Measurements from ENCODE around the gene CAV2.

Gene CAV2

DNA sequence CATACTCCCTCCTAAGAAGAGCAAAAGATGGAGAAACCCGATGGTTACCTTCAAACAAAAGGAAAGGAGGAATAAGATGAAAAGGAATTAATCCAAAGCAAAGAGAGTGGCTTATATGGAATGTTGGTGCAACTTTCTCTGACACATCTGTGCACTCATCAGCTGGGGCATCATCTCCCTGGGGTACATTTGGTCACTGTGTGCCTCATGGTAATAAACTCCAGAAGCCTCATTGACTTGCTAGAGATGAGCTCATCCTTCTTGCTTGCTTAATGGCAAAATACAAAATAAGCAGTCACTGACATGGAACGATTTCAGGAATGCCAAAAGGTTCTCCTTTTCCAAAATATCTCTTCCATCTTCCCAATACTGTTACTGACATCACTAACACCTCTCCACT is 47.8 kb downstream of the CAV2 start:
- no peak for TF ChIP-seq FOXP2 (optimal IDR thresholded peaks at IDR 0.05; ENCODE audit: borderline replicate concordance, extremely low read depth, extremely low read length, insufficient read depth)
- no peak for TF ChIP-seq TAF1 (IDR thresholded peaks at IDR 0.05; ENCODE audit: borderline replicate concordance, insufficient read depth, low read length)
- TF ChIP-seq, protein P1, sequence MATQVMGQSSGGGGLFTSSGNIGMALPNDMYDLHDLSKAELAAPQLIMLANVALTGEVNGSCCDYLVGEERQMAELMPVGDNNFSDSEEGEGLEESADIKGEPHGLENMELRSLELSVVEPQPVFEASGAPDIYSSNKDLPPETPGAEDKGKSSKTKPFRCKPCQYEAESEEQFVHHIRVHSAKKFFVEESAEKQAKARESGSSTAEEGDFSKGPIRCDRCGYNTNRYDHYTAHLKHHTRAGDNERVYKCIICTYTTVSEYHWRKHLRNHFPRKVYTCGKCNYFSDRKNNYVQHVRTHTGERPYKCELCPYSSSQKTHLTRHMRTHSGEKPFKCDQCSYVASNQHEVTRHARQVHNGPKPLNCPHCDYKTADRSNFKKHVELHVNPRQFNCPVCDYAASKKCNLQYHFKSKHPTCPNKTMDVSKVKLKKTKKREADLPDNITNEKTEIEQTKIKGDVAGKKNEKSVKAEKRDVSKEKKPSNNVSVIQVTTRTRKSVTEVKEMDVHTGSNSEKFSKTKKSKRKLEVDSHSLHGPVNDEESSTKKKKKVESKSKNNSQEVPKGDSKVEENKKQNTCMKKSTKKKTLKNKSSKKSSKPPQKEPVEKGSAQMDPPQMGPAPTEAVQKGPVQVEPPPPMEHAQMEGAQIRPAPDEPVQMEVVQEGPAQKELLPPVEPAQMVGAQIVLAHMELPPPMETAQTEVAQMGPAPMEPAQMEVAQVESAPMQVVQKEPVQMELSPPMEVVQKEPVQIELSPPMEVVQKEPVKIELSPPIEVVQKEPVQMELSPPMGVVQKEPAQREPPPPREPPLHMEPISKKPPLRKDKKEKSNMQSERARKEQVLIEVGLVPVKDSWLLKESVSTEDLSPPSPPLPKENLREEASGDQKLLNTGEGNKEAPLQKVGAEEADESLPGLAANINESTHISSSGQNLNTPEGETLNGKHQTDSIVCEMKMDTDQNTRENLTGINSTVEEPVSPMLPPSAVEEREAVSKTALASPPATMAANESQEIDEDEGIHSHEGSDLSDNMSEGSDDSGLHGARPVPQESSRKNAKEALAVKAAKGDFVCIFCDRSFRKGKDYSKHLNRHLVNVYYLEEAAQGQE (IDR thresholded peaks at IDR 0.05; ENCODE audit: insufficient read depth in 1 of 2, low read depth in 2 of 2, low read length in 2 of 2): no peak
- TF ChIP-seq POLR2AphosphoS5 (IDR thresholded peaks at IDR 0.05; ENCODE audit: low read depth, low read length): no peak
- TF ChIP-seq SIN3A (IDR thresholded peaks at IDR 0.05; ENCODE audit: borderline replicate concordance, insufficient read depth, low read length): no peak

- TF ChIP-seq TAF1 (IDR thresholded peaks at IDR 0.05; ENCODE audit: borderline replicate concordance, insufficient read depth, low read length) (no peak), POLR2AphosphoS5 (IDR thresholded peaks at IDR 0.05; ENCODE audit: low read depth, low read length) (no peak), FOXP2 (optimal IDR thresholded peaks at IDR 0.05; ENCODE audit: borderline replicate concordance, extremely low read depth, extremely low read length, insufficient read depth) (no peak), SIN3A (IDR thresholded peaks at IDR 0.05; ENCODE audit: borderline replicate concordance, insufficient read depth, low read length) (no peak)
- TF ChIP-seq, protein P1 (IDR thresholded peaks at IDR 0.05; ENCODE audit: insufficient read depth in 1 of 2, low read depth in 2 of 2, low read length in 2 of 2): no peak
Observed at GRCh38 chr7:116548506-116548905, 49.0 kb downstream of the CAV2 start.

DNA sequence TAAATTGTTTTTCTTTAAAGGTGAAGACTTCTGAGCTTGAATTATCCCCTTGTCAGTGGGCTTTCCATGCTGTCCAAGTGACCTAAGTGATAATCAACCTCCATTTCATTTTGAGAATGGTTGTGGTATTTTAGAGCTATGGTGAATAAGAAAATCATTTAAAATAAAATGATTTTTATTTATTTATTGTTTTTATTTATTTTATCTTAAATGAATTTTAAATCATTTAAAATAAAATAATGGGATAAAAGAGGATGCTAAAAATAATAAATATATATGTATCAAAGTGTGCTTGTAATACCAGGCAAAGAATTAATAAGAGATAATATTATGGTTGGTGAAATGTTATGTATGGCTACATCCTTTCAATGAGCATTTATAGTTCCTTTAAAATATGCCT is 49.8 kb downstream of the CAV2 start:
- TF ChIP-seq, protein P1 (IDR thresholded peaks at IDR 0.05; ENCODE audit: insufficient read depth in 1 of 2, low read depth in 2 of 2, low read length in 2 of 2): no peak
- TF ChIP-seq POLR2AphosphoS5 (IDR thresholded peaks at IDR 0.05; ENCODE audit: low read depth, low read length) (no peak), TAF1 (IDR thresholded peaks at IDR 0.05; ENCODE audit: borderline replicate concordance, insufficient read depth, low read length) (no peak), FOXP2 (optimal IDR thresholded peaks at IDR 0.05; ENCODE audit: borderline replicate concordance, extremely low read depth, extremely low read length, insufficient read depth) (no peak), SIN3A (IDR thresholded peaks at IDR 0.05; ENCODE audit: borderline replicate concordance, insufficient read depth, low read length) (no peak)

- TF ChIP-seq, protein P1 (IDR thresholded peaks at IDR 0.05; ENCODE audit: insufficient read depth in 1 of 2, low read depth in 2 of 2, low read length in 2 of 2): no peak
- TF ChIP-seq TAF1 (IDR thresholded peaks at IDR 0.05; ENCODE audit: borderline replicate concordance, insufficient read depth, low read length) (no peak), FOXP2 (optimal IDR thresholded peaks at IDR 0.05; ENCODE audit: borderline replicate concordance, extremely low read depth, extremely low read length, insufficient read depth) (no peak), SIN3A (IDR thresholded peaks at IDR 0.05; ENCODE audit: borderline replicate concordance, insufficient read depth, low read length) (no peak), POLR2AphosphoS5 (IDR thresholded peaks at IDR 0.05; ENCODE audit: low read depth, low read length) (no peak)
Observed at GRCh38 chr7:116551692-116552091, 52.2 kb downstream of the CAV2 start.

DNA sequence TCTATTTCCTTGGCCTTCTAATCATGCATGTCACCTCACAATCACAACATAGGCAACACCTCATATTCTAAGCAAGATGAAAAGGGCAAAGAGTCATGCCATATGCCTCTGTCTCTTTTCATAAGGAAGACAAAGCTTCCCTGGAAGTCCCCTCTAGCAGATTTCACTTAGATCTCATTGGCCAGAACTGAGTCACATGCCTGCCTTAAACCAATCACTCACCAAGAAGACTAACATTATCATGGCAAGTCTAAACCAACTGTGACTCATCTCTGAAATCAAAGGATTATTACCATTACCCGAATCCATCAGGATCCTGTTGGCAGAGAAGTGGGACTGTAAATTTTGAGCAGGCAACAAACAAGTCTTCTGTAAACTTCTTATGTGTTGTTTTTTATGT is 53.1 kb downstream of the CAV2 start:
- TF ChIP-seq, protein P1 (IDR thresholded peaks at IDR 0.05; ENCODE audit: insufficient read depth in 1 of 2, low read depth in 2 of 2, low read length in 2 of 2): no peak
- TF ChIP-seq POLR2AphosphoS5 (IDR thresholded peaks at IDR 0.05; ENCODE audit: low read depth, low read length) (no peak), FOXP2 (optimal IDR thresholded peaks at IDR 0.05; ENCODE audit: borderline replicate concordance, extremely low read depth, extremely low read length, insufficient read depth) (no peak), TAF1 (IDR thresholded peaks at IDR 0.05; ENCODE audit: borderline replicate concordance, insufficient read depth, low read length) (no peak), SIN3A (IDR thresholded peaks at IDR 0.05; ENCODE audit: borderline replicate concordance, insufficient read depth, low read length) (no peak)

Data from PFSK-1 (cell line).